DND-41 (cell line): Measurements from ENCODE around the gene GRAMD4.
A peak's percentile ranks its signal among the peaks of the same experiment; 100 is the strongest.

Experiments used
- ATAC-seq: fragments of 200-7000 bp; cut with Tn5 transposase; 3 replicates; pipeline ENCODE4 v1.9.1; 2021; ENCODE audit warnings: low read depth; ENCODE audit not compliant: insufficient read depth
- DNase-seq: peaks from one replicate; pipeline ENCODE4 v3.0.0-alpha.2; 2020
- H2AFZ ChIP-seq: 2 replicates; pipeline ENCODE4 v1.6.0; 2012; ENCODE audit warnings: low read depth, low read length
- H3K27ac ChIP-seq: 2 replicates; pipeline ENCODE4 v1.5.1; 2012; ENCODE audit warnings: low read length, inconsistent platforms
- H3K27me3 ChIP-seq: fragments of 200-600 bp; sonication (generic); 2 replicates; pipeline ENCODE4 v1.6.0; 2012; ENCODE audit warnings: low read length, mild to moderate bottlenecking, inconsistent platforms; ENCODE audit not compliant: insufficient read depth, poor library complexity
- H3K36me3 ChIP-seq: 2 replicates; pipeline ENCODE4 v1.5.1; 2012; ENCODE audit warnings: low read length, inconsistent platforms; ENCODE audit not compliant: insufficient read depth
- H3K4me1 ChIP-seq: 2 replicates; pipeline ENCODE4 v1.5.1; 2012; ENCODE audit warnings: mild to moderate bottlenecking, low read length; ENCODE audit not compliant: insufficient read depth
- H3K4me2 ChIP-seq: 2 replicates; pipeline ENCODE4 v1.6.0; 2012; ENCODE audit warnings: mild to moderate bottlenecking, moderate library complexity, low read length, inconsistent platforms; ENCODE audit not compliant: insufficient read depth
- H3K4me3 ChIP-seq, 2 experiments: fragments of 200-600 bp in 1 of 2; shearing (Covaris generic) in 1 of 2; 2 replicates each; pipeline ENCODE4 v1.5.1; 2012 to 2016; ENCODE audit warnings: inconsistent platforms in 2 of 2, low read length in 2 of 2, mild to moderate bottlenecking in 2 of 2, low read depth in 1 of 2, moderate library complexity in 1 of 2
- H3K79me2 ChIP-seq: 2 replicates; pipeline ENCODE4 v1.6.0; 2012; ENCODE audit warnings: low read length, inconsistent platforms; ENCODE audit not compliant: insufficient read depth
- H3K9ac ChIP-seq: 2 replicates; pipeline ENCODE4 v1.6.0; 2012; ENCODE audit warnings: low read depth, mild to moderate bottlenecking, inconsistent platforms, low read length, moderate library complexity
- H3K9me3 ChIP-seq: 2 replicates; pipeline ENCODE4 v1.5.1; 2012; ENCODE audit warnings: low read length, moderate library complexity, mild to moderate bottlenecking, inconsistent platforms; ENCODE audit not compliant: insufficient read depth, severe bottlenecking
- H4K20me1 ChIP-seq: 2 replicates; pipeline ENCODE4 v1.6.0; 2012; ENCODE audit warnings: low read length; ENCODE audit not compliant: insufficient read depth
- EZH2 ChIP-seq: IDR thresholded peaks from 3 replicates; pipeline ENCODE4 v1.6.1; 2012; ENCODE audit warnings: borderline replicate concordance, low read depth, mild to moderate bottlenecking, moderate library complexity, low read length, inconsistent platforms; ENCODE audit not compliant: severe bottlenecking
- TF ChIP-seq, protein P1 (sequence below): IDR thresholded peaks from 2 replicates; pipeline ENCODE4 v1.5.1; 2012; ENCODE audit warnings: borderline replicate concordance, low read length, moderate library complexity, mild to moderate bottlenecking; ENCODE audit not compliant: poor library complexity, severe bottlenecking; ENCODE audit errors: extremely low read depth

Gene GRAMD4

DNA sequence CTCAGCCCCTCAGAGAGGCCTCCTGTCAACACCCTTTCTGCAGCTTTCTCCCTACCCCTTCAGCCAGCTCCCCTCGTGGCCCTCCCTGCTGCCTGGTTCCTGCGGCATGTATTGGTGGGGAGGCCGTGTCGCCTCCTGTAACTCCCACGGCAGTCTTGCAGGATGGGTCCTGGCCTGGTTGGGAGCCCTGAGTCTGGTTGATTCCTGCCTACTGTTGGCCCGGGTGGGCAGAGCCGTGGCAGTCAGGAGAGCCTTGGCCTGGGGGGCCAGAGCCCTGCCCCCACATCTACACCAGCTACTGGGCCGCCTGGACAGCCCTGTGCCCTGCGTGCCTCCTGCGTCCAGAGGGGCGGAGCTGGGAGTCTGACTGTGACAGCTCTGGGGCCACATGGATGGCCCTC, 30.3 kb upstream of the GRAMD4 start:
- Histone ChIP-seq H4K20me1 (peaks cover 48% of the 10 kb centered on the region), H3K79me2 (peaks cover 98% of the 10 kb centered on the region), H3K27me3 (no peaks in the 10 kb centered on the region), H3K9ac (peak overlapping the region; percentile 50), H3K27ac (peak overlapping the region; percentile 75), H3K4me3 (no peak overlapping the region; a peak in 1 of 4 replicates), H3K4me1 (peaks cover 74% of the 10 kb centered on the region), H3K9me3 (no peaks in the 10 kb centered on the region), H2AFZ (no peak overlapping the region), H3K4me2 (peak overlapping the region; percentile 56), H3K36me3 (peaks cover 27% of the 10 kb centered on the region)
- TF ChIP-seq EZH2 = no peak
- TF ChIP-seq, protein P1, sequence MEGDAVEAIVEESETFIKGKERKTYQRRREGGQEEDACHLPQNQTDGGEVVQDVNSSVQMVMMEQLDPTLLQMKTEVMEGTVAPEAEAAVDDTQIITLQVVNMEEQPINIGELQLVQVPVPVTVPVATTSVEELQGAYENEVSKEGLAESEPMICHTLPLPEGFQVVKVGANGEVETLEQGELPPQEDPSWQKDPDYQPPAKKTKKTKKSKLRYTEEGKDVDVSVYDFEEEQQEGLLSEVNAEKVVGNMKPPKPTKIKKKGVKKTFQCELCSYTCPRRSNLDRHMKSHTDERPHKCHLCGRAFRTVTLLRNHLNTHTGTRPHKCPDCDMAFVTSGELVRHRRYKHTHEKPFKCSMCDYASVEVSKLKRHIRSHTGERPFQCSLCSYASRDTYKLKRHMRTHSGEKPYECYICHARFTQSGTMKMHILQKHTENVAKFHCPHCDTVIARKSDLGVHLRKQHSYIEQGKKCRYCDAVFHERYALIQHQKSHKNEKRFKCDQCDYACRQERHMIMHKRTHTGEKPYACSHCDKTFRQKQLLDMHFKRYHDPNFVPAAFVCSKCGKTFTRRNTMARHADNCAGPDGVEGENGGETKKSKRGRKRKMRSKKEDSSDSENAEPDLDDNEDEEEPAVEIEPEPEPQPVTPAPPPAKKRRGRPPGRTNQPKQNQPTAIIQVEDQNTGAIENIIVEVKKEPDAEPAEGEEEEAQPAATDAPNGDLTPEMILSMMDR = no peak
- ATAC-seq = no peak
- no peak for DNase-seq

DNA sequence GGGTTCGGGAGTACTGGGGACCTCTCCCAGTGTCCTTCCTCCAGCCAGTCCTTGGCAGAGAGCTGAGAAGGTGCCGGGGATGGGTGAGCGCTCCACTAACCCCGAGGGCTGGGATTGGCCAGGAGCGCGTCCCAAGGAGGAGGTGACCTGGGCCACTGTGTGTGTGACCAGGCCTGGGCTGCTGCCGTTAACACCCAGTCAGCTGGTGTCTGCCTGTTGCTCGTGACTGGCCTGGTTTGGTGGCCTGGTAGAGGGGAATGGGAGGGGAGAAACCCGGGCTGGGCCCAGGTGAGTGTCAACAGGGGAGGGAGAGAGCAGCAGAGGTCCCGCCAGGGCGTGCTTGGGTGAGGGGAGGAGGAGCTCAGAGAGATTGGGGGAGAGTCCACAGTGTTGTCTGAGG, 29.9 kb upstream of the GRAMD4 start:
- H3K36me3 ChIP-seq = peaks cover 30% of the 10 kb centered on the region
- H3K4me2 ChIP-seq = peak overlapping the region; percentile 56
- ATAC-seq = no peak
- TF ChIP-seq, protein P1 = no peak
- TF ChIP-seq EZH2 = no peak
- no peaks in the 10 kb centered on the region for H3K27me3 ChIP-seq
- no peak overlapping the region for H2AFZ ChIP-seq
- H3K9ac ChIP-seq = peak overlapping the region; percentile 50
- H3K79me2 ChIP-seq = peaks cover 98% of the 10 kb centered on the region
- no peak overlapping the region; a peak in 1 of 4 replicates for H3K4me3 ChIP-seq
- H3K9me3 ChIP-seq = no peaks in the 10 kb centered on the region
- peaks cover 76% of the 10 kb centered on the region for H3K4me1 ChIP-seq
- peaks cover 47% of the 10 kb centered on the region for H4K20me1 ChIP-seq
- H3K27ac ChIP-seq = peak overlapping the region; percentile 75
- no peak for DNase-seq

DNA sequence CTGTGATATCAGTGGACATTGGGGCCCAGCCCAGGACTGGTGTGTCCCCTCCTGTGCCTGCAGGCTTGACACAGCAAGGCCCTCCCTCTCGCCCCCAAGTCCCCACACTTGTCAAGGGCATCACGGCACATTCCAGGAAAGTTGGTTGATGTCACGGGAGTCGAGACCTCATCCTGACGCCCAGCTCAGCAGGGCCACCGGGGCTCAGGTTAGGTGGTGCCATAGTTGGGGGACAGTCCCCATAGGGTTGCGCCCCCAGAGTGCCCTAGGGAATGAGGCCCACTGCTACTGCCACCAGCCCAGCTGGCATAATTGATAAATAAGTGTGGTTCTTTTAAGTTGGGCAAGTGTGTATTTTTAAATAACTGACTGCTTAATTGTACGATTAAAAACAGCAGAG, 28.3 kb upstream of the GRAMD4 start:
- Histone ChIP-seq H2AFZ (no peak overlapping the region), H3K4me3 (peak overlapping the region in 1 of 2 experiments; percentile 48; a peak in 2 of 4 replicates)
- ATAC-seq = 0 out of 3 replicates have a peak, but pooled peaks have one; percentile 3

More for the DNA sequence above, 28.3 kb upstream of the GRAMD4 start:
- Histone ChIP-seq H3K27ac (peak overlapping the region; percentile 88), H3K27me3 (no peaks in the 10 kb centered on the region), H3K4me2 (peak overlapping the region; percentile 63), H3K9ac (peak overlapping the region; percentile 51), H3K9me3 (no peaks in the 10 kb centered on the region), H4K20me1 (peaks cover 31% of the 10 kb centered on the region), H3K36me3 (peaks cover 33% of the 10 kb centered on the region), H3K4me1 (peaks cover 69% of the 10 kb centered on the region), H3K79me2 (peaks cover 98% of the 10 kb centered on the region)
- no peak for TF ChIP-seq EZH2
- TF ChIP-seq, protein P1 = no peak
- DNase-seq = peak; percentile 31
